ENCODE data around the gene TMEM229A. TPM values are rescaled to one million over a fixed set of nuclear protein-coding genes. Genes with fewer than 3 reads are reported as not detected.
"Not testable (repeated sequence)": the region's sequence is repeated elsewhere in the genome, so short reads cannot be mapped to it uniquely, and the experiment has no call there.

Gene TMEM229A
- total and polyA plus RNA-seq, 3 experiments from 2014 or later: not detected

- H3K9me3 ChIP-seq (ENCODE audit: low read length): no peaks in the 10 kb centered on the region
- no peaks in the 10 kb centered on the region for H3K4me1 Mint-ChIP-seq
- no peak overlapping the region for H3K4me3 ChIP-seq (ENCODE audit: low read length)
- H3K9me3 Mint-ChIP-seq: peaks cover 0 to 4% (median 0%) of the 10 kb centered on the region in 5 donors
- H3K27me3 ChIP-seq (ENCODE audit: insufficient read depth, low read length, poor library complexity, severe bottlenecking): no peaks in the 10 kb centered on the region
- DNase-seq: no peak
- H3K27me3 Mint-ChIP-seq: peaks cover 0 to 9% of the 10 kb centered on the region in 2 donors
- ChIA-PET CTCF (no interaction called here), POLR2A (no interaction called here)
- H3K36me3 ChIP-seq (ENCODE audit: insufficient read depth, low read length): no peaks in the 10 kb centered on the region
- H3K4me1 ChIP-seq (ENCODE audit: insufficient read depth, low read length): no peaks in the 10 kb centered on the region
- peaks cover 0 to 2% (median 0%) of the 10 kb centered on the region in 3 donors for H3K36me3 Mint-ChIP-seq
- H3K4me3 Mint-ChIP-seq: no peak overlapping the region
- peak overlapping the region in 1 of 8 donors; percentile 11 for H3K27ac Mint-ChIP-seq
- no peak overlapping the region for H3K27ac ChIP-seq (ENCODE audit: low read depth, low read length)
Observed at GRCh38 chr7:124041439-124041838, 8.6 kb upstream of the TMEM229A start.

GRCh38 chr7:124037902-124038301 is 5.0 kb upstream of the TMEM229A start:
- Mint-ChIP-seq H3K9me3 (peaks cover 0 to 11% (median 3%) of the 10 kb centered on the region in 5 donors), H3K27me3 (peaks cover 12 to 34% of the 10 kb centered on the region in 2 donors)
- H3K4me3 ChIP-seq (ENCODE audit: low read length); CTCF ChIA-PET; H3K4me1 Mint-ChIP-seq; DNase-seq; POLR2A ChIA-PET; H3K27ac Mint-ChIP-seq; H3K27ac ChIP-seq (ENCODE audit: low read depth, low read length); H3K4me3 Mint-ChIP-seq; H3K4me1 ChIP-seq (ENCODE audit: insufficient read depth, low read length); H3K27me3 ChIP-seq (ENCODE audit: insufficient read depth, low read length, poor library complexity, severe bottlenecking); H3K9me3 ChIP-seq (ENCODE audit: low read length); H3K36me3 ChIP-seq (ENCODE audit: insufficient read depth, low read length); H3K36me3 Mint-ChIP-seq: not testable (repeated sequence)

GRCh38 chr7:124035706-124036105 is 2.8 kb upstream of the TMEM229A start:
- Histone ChIP-seq H3K27me3 (ENCODE audit: insufficient read depth, low read length, poor library complexity, severe bottlenecking) (no peaks in the 10 kb centered on the region), H3K36me3 (ENCODE audit: insufficient read depth, low read length) (no peaks in the 10 kb centered on the region), H3K4me1 (ENCODE audit: insufficient read depth, low read length) (no peaks in the 10 kb centered on the region), H3K4me3 (ENCODE audit: low read length) (no peak overlapping the region), H3K27ac (ENCODE audit: low read depth, low read length) (no peak overlapping the region), H3K9me3 (ENCODE audit: low read length) (no peaks in the 10 kb centered on the region)
- ChIA-PET CTCF (no interaction called here), POLR2A (no interaction called here)
- H3K36me3 Mint-ChIP-seq: peaks cover 0 to 5% (median 0%) of the 10 kb centered on the region in 3 donors
- H3K4me1 Mint-ChIP-seq: peaks cover 2 to 16% (median 5%) of the 10 kb centered on the region in 3 donors
- no peak for DNase-seq
- H3K4me3 Mint-ChIP-seq: no peak overlapping the region
- peaks cover 23 to 48% of the 10 kb centered on the region in 2 donors for H3K27me3 Mint-ChIP-seq
- no peak overlapping the region for H3K27ac Mint-ChIP-seq
- peaks cover 0 to 13% (median 3%) of the 10 kb centered on the region in 5 donors for H3K9me3 Mint-ChIP-seq

GRCh38 chr7:124034754-124035100 is 1.9 kb upstream of the TMEM229A start:
- Mint-ChIP-seq H3K36me3 (peaks cover 0 to 5% (median 0%) of the 10 kb centered on the region in 3 donors), H3K27me3 (peaks cover 23 to 55% of the 10 kb centered on the region in 2 donors), H3K9me3 (peaks cover 0 to 13% (median 3%) of the 10 kb centered on the region in 5 donors), H3K27ac (no peak overlapping the region), H3K4me1 (peaks cover 2 to 16% (median 5%) of the 10 kb centered on the region in 3 donors), H3K4me3 (no peak overlapping the region)
- H3K27me3 ChIP-seq (ENCODE audit: insufficient read depth, low read length, poor library complexity, severe bottlenecking): no peaks in the 10 kb centered on the region
- no peaks in the 10 kb centered on the region for H3K4me1 ChIP-seq (ENCODE audit: insufficient read depth, low read length)
- CTCF ChIA-PET: no interaction called here
- POLR2A ChIA-PET: no interaction called here
- DNase-seq: no peak
- H3K9me3 ChIP-seq (ENCODE audit: low read length): no peaks in the 10 kb centered on the region
- no peaks in the 10 kb centered on the region for H3K36me3 ChIP-seq (ENCODE audit: insufficient read depth, low read length)
- H3K4me3 ChIP-seq (ENCODE audit: low read length): no peak overlapping the region
- no peak overlapping the region for H3K27ac ChIP-seq (ENCODE audit: low read depth, low read length)

GRCh38 chr7:124033807-124034753 is 1.2 kb upstream of the TMEM229A start:
- peaks cover 0 to 5% (median 0%) of the 10 kb centered on the region in 3 donors for H3K36me3 Mint-ChIP-seq
- H3K27ac ChIP-seq (ENCODE audit: low read depth, low read length): no peak overlapping the region
- peaks cover 2 to 16% (median 5%) of the 10 kb centered on the region in 3 donors for H3K4me1 Mint-ChIP-seq
- H3K27me3 Mint-ChIP-seq: peaks cover 23 to 56% of the 10 kb centered on the region in 2 donors
- ChIA-PET CTCF (no interaction called here), POLR2A (no interaction called here)
- H3K27me3 ChIP-seq (ENCODE audit: insufficient read depth, low read length, poor library complexity, severe bottlenecking): no peaks in the 10 kb centered on the region
- no peak overlapping the region for H3K4me3 ChIP-seq (ENCODE audit: low read length)
- no peak overlapping the region for H3K27ac Mint-ChIP-seq
- no peak for DNase-seq
- H3K9me3 ChIP-seq (ENCODE audit: low read length): no peaks in the 10 kb centered on the region
- H3K4me3 Mint-ChIP-seq: peak overlapping the region in 3 of 7 donors; percentile 7 to 68 (median 23)
- no peaks in the 10 kb centered on the region for H3K36me3 ChIP-seq (ENCODE audit: insufficient read depth, low read length)
- H3K4me1 ChIP-seq (ENCODE audit: insufficient read depth, low read length): no peaks in the 10 kb centered on the region
- peaks cover 0 to 13% (median 3%) of the 10 kb centered on the region in 5 donors for H3K9me3 Mint-ChIP-seq

GRCh38 chr7:124033095-124033806 is 384 bp upstream of the TMEM229A start:
- Histone ChIP-seq H3K4me1 (ENCODE audit: insufficient read depth, low read length) (no peaks in the 10 kb centered on the region), H3K36me3 (ENCODE audit: insufficient read depth, low read length) (no peaks in the 10 kb centered on the region), H3K4me3 (ENCODE audit: low read length) (no peak overlapping the region), H3K27ac (ENCODE audit: low read depth, low read length) (no peak overlapping the region), H3K27me3 (ENCODE audit: insufficient read depth, low read length, poor library complexity, severe bottlenecking) (no peaks in the 10 kb centered on the region), H3K9me3 (ENCODE audit: low read length) (no peaks in the 10 kb centered on the region)
- peaks cover 0 to 5% (median 0%) of the 10 kb centered on the region in 3 donors for H3K36me3 Mint-ChIP-seq
- H3K4me1 Mint-ChIP-seq: peaks cover 2 to 16% (median 5%) of the 10 kb centered on the region in 3 donors
- H3K9me3 Mint-ChIP-seq: peaks cover 0 to 13% (median 3%) of the 10 kb centered on the region in 5 donors
- CTCF ChIA-PET: no interaction called here
- no peak overlapping the region for H3K27ac Mint-ChIP-seq
- peaks cover 27 to 56% of the 10 kb centered on the region in 2 donors for H3K27me3 Mint-ChIP-seq
- POLR2A ChIA-PET: no interaction called here
- H3K4me3 Mint-ChIP-seq: peak overlapping the region in 1 of 7 donors; percentile 23
- no peak for DNase-seq

- no peaks in the 10 kb centered on the region for H3K4me1 ChIP-seq (ENCODE audit: insufficient read depth, low read length)
- no peak for DNase-seq
- no peaks in the 10 kb centered on the region for H3K36me3 ChIP-seq (ENCODE audit: insufficient read depth, low read length)
- peaks cover 2 to 16% (median 5%) of the 10 kb centered on the region in 3 donors for H3K4me1 Mint-ChIP-seq
- H3K9me3 Mint-ChIP-seq: peaks cover 0 to 10% (median 3%) of the 10 kb centered on the region in 5 donors
- H3K27ac ChIP-seq (ENCODE audit: low read depth, low read length): no peak overlapping the region
- H3K9me3 ChIP-seq (ENCODE audit: low read length): no peaks in the 10 kb centered on the region
- ChIA-PET POLR2A (no interaction called here), CTCF (no interaction called here)
- H3K27ac Mint-ChIP-seq: no peak overlapping the region
- H3K27me3 Mint-ChIP-seq: peaks cover 27 to 53% of the 10 kb centered on the region in 2 donors
- peaks cover 0 to 5% (median 0%) of the 10 kb centered on the region in 3 donors for H3K36me3 Mint-ChIP-seq
- H3K27me3 ChIP-seq (ENCODE audit: insufficient read depth, low read length, poor library complexity, severe bottlenecking): no peaks in the 10 kb centered on the region
- H3K4me3 Mint-ChIP-seq: peak overlapping the region in 4 of 7 donors; percentile 28 to 57 (median 42)
- H3K4me3 ChIP-seq (ENCODE audit: low read length): no peak overlapping the region
Observed at GRCh38 chr7:124031919-124032318, 948 bp downstream of the TMEM229A start.

- Histone ChIP-seq H3K36me3 (ENCODE audit: insufficient read depth, low read length) (no peaks in the 10 kb centered on the region), H3K9me3 (ENCODE audit: low read length) (no peaks in the 10 kb centered on the region), H3K27ac (ENCODE audit: low read depth, low read length) (no peak overlapping the region), H3K4me1 (ENCODE audit: insufficient read depth, low read length) (no peaks in the 10 kb centered on the region), H3K4me3 (ENCODE audit: low read length) (no peak overlapping the region), H3K27me3 (ENCODE audit: insufficient read depth, low read length, poor library complexity, severe bottlenecking) (no peaks in the 10 kb centered on the region)
- no peak for DNase-seq
- Mint-ChIP-seq H3K4me3 (no peak overlapping the region), H3K4me1 (peaks cover 2 to 16% (median 5%) of the 10 kb centered on the region in 3 donors), H3K27me3 (peaks cover 27 to 49% of the 10 kb centered on the region in 2 donors), H3K36me3 (peaks cover 0 to 2% (median 0%) of the 10 kb centered on the region in 3 donors), H3K9me3 (peaks cover 0 to 8% (median 3%) of the 10 kb centered on the region in 5 donors), H3K27ac (no peak overlapping the region)
- ChIA-PET POLR2A (no interaction called here), CTCF (no interaction called here)
Observed at GRCh38 chr7:124031406-124031805, 1.5 kb downstream of the TMEM229A start.

All from CD8-positive, alpha-beta memory T cell (primary cell).